GM12892 (cell line): ENCODE data around the gene CLP1.
"Not testable (repeated sequence)": the region's sequence is repeated elsewhere in the genome, so short reads cannot be mapped to it uniquely, and the experiment has no call there.

ENCODE experiments used
- DNase-seq: peaks from one replicate; pipeline ENCODE4 v3.0.0; 2011; ENCODE audit not compliant: insufficient read length
- FAIRE-seq: peaks from 2 replicates; lab custom pipeline; 2011; peaks lifted over from hg19 to GRCh38; lab: Jason Lieb, UNC
- POLR2A ChIP-seq: IDR thresholded peaks from 2 replicates; pipeline ENCODE4 v1.6.1; 2011; ENCODE audit warnings: low read depth, low read length, control low read depth
- POLR2AphosphoS5 ChIP-seq: IDR thresholded peaks from 2 replicates; pipeline ENCODE4 v1.6.1; 2011; ENCODE audit warnings: low read depth, low read length, control low read depth
- TAF1 ChIP-seq: IDR thresholded peaks from 2 replicates; pipeline ENCODE4 v1.6.1; 2011; ENCODE audit warnings: low read depth, mild to moderate bottlenecking, control low read depth, low read length, borderline replicate concordance

Gene CLP1

DNA sequence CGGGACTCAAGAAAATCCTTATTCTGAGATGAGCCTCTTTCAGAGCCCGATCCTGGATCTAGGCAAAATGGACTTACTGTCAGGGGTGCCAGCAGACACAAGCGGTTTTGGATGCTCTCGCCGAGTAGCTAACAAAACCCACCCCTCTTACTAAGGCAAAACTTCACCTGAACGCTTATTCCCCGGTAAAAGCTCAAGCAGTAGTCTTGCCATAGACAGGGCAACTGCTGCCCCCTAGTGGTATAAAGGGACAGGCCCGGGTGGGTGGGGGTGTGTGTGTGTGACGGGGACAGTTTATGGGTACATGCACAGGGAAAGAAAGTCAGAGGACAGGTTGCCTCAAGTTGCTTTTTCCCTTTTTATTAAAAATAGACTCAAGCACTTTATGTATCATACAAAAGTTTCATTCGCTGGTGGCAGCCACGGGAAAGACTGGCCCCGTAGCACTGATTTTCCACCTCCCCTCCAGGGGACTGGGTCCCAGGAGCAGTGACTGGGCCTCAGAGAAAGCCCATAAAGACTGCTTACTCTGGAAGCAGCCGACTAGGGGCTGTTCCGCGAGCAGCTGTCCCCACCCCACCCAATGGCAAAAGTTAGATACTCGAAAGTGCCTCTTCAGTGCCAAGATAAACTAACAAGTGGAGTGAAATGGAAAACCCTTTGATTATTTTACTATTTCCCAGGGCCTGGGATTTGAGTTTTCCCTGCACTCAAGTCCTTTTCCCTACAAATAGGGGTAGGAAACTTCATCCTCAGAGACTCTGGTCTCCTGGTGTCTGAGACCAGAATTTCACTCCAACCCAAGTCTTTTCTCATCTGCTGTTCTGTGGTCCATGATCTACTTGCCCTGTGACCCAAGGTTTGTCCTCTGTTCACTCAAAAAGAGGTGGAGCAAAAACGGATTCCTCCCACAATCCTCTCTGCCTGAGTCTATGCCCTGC lies 12.5 kb upstream of the CLP1 start:
- TF ChIP-seq TAF1 (no peak), POLR2AphosphoS5 (no peak), POLR2A (no peak)
- FAIRE-seq (peak; percentile 93), DNase-seq (peak; percentile 76)

DNA sequence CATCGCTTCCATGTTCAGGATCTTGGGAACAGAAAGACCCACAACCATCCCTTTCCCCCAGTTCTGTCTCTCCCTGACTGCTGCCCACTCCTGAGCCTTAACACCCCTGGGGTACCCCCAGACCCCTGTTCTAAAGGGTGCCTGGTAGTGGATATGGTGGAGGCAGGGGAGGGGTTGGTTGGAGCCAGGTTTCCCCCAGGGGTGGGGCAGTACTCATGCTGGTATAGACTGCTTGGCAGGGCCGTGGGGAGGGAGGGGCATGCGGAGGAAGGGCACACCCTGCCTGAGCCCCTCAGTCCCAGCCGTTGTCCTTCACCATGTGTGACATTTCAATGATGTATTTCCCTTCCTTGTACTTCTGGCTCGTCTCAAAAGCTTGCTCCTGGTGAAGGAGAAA lies 11.9 kb upstream of the CLP1 start:
- DNase-seq = no peak
- TF ChIP-seq POLR2A (peak; percentile 55; the same call in 1 of the 2 replicates), TAF1 (no peak), POLR2AphosphoS5 (peak; percentile 31; the same call in 1 of the 2 replicates)
- no peak for FAIRE-seq

DNA sequence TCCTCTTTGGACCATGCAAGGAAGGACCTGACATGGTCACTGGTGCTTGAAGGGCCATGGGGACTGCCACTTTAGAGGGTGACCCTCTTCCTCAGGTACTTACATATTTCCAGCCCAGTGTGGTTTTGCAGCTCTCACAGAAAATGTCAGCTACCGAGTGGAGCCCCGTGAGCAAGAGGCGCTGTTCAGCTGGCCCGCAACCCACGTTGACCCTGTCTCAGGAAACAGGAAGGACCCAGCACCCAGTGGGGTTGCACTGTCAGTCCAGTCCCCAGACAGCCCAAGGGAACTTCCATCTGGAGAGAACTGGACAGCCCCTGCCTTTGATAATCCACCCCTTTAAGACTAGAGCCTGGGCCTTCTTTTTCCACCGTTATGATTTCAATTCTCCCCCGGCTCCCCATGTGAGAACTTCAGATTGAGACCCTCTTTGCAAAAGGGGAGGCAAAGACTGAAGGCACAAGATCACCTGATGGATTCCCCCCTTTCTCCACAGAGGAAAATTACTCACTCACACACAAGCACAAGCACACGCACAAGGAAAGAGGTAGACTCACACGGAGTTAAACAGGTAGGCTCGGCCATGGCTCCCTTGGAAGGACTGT lies 11.3 kb upstream of the CLP1 start:
- FAIRE-seq = peak; percentile 14

DNA sequence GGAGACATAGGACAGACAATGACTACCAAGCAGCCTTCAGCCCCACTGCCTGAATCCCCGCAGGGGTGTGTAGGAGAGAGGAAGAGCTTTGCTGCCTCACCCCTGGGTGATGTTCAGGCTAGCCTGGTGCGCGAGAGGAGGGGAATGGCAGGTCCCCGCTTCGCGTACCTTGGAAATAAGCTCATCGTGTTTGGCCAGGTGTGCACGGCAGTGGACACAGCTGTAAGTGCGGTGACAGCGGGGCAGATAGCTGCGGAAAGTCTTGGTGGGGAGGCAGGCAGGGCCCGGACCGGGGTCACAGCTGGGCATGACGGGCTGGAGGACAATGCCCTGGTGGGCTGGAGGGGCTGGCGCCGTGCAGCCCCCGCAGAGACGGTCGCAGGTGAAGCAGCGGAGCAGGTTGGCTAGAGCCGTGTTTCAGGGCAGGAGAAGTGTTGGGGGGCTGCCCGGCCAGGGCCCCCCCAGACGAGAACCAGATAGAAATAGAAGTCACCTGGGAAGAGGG lies 10.7 kb upstream of the CLP1 start:
- TF ChIP-seq POLR2A (no peak), POLR2AphosphoS5 (no peak), TAF1 (no peak)
- DNase-seq (no peak), FAIRE-seq (no peak)

More for the DNA sequence above, 11.3 kb upstream of the CLP1 start:
- TF ChIP-seq POLR2A = peak; percentile 2; the same call in 1 of the 2 replicates
- TF ChIP-seq TAF1 = no peak
- no peak for DNase-seq

DNA sequence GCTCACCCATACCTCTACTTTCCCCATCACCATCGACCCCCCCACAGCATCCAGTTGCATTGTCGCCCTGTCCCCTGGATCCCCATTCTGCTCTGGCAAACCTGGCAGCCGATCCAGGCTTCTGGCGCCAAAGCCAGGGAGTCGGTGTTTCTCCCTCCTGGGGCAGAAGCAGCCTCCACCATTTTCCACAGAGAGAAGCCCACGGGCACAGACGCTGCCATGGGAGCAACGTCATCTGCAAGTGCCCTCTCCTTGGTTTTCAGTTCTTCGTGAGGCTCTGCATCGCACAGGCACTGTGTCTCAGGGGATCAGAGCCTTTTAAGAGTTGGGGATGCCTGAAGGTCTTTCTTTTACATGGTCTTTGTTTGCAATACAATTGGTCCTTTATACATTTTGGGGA lies 10.2 kb upstream of the CLP1 start:
- FAIRE-seq (no peak), DNase-seq (no peak)
- no peak for TF ChIP-seq TAF1
- no peak for TF ChIP-seq POLR2A
- no peak for TF ChIP-seq POLR2AphosphoS5

DNA sequence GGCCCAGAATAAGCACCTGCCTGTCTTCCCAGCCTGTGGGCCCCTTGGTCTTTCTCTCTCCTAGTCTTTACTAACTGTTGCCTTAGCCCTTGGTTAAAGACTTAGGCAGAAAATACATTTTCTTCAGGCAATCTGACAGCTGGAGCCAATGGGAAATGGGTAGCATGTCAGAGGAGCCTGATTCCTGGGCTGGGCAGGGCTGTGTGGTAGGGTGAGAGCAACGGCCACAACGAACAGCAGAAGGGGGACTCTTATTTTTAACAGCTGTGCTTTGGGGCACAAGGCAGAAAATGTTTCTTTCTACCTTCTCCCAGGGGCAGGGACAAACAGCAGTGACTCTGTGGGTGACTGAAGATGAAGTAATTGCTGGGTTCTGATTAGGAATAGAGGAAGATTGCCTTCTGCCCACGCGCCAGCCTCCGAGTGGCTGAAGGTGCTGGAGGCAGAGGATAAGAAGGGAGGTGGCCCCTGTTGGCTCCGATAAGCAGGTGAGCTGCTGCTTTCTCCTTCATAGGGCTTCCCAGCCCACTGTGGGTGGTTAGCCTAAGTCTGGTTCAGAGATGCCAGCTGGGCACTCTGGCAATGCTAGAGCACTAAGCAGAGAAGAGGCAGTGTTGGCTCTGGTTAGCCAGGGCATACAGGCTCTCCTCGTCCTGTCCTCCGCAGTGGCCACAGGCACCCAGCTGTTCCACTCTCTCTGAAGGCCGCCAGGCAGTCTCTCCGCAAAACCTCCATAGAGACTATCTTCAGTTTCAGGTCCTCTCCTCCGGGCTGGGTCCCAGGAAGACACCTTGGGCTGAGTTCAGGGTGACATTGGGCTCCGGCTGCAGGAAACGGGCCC lies 9.4 kb upstream of the CLP1 start:
- no peak for TF ChIP-seq POLR2AphosphoS5
- no peak for TF ChIP-seq TAF1
- TF ChIP-seq POLR2A = no peak
- DNase-seq = no peak
- FAIRE-seq = peak; percentile 62

DNA sequence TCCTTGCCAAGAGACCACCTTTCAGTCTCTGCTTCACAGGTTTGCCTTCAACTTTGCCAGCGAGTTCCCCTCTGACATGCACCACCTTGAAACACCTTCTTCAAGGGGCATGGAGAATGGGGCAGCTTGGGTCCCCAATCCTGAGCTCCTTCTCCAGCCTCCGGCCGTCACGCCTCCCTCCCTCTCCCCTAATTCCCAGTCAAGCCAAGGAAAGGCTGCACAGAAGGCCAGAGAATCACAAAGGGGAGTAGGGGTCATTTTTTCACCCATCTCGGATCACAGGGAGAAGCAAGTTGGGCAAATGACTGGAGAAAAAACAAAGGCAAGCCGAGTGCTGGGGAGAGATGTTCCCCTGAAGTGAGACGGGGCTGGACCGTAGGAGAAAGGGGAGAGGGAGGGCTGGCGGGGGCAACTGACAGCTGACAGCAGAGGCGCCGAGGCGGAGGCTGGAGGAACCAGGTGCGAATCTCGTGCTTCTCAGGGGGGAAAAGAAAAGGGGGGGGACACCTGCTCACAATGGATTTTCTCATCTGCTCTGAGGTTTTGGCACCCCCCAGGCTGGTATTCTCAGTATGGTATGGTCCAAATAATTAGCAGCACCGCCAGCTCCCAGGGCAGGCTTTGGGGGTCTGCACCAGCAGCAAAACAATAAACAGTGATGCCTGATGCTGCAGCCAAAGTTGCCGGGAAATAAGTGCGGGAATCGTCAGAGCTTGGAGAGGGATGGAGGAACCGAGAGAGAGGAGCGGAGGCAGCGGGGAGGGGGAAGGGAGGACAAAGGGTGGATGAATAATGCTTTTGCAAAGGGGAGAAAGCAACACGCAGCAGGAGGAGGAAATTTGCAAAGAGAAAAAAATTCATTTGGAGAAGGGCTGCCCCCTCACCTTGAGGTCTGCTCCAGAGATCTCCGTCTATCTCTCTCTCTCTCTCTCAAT lies 8.5 kb upstream of the CLP1 start:
- no peak for DNase-seq
- no peak for FAIRE-seq
- TF ChIP-seq TAF1 = no peak
- TF ChIP-seq POLR2A = no peak
- no peak for TF ChIP-seq POLR2AphosphoS5

DNA sequence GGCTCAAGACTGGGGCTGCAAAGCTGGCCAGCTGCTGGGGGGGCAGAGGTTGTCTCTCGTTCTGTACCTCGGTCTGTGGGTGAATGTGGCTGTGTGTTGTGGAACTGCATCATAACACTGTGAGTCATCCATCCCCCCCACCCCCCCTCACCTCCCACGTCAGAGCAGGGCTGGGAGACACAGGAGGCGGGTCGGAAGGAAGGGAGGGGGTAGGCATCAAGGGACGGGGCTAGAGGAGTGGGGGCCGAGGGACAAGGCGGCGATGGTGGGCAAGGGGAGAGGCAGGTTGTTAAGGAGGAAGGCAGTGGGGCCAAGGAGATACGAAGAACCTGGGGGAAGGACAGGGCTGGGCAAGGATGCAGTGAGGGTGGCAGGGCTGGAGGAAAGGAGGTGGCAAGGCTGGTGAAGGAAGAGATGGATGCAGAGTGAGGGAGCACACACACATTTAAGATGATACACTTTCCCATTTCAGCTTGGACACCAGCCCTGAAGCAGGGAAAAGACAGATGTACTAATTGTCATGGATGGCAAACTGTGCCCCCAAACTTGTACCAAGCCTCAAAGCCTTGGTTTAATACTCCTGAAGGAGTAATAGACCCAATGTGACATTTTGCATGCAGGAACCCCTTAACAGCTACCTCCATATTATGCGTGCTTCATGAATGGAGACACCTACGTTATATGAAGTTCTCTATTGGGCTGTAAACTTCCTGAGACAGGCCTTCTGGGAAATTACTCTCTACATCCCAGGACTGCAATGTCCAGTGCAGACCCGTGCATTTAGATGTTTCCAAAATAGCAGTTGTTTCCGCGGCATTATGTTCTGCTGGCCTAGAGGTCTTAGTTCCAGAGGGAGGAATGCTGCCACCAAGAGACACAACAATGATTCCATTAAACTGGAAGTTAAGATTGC lies 7.5 kb upstream of the CLP1 start, which contains the start of gene YPEL4:
Gene YPEL4, minus strand, starts transcription at position 87 of the 913 bp plus-strand sequence. CDS start 2,805 bp downstream, outside the sequence.
- FAIRE-seq = peak; percentile 58
- TF ChIP-seq POLR2AphosphoS5 = no peak
- no peak for TF ChIP-seq TAF1
- no peak for TF ChIP-seq POLR2A
- DNase-seq = no peak

DNA sequence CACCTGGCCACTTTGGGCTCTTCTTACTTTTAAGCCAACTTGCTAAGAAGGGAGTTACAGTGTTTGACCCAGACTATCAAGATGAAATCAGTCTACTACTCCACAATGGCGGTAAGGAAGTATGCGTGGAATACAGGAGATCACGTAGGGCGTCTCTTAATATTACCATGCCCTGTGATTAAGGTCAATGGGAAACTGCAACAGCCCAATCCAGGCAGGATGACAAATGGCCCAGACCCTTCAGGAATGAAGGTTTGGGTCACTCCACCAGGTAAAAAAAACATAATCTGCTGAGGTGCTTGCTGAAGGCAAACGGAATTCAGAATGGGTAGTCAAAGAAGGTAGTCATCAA lies 6.8 kb upstream of the CLP1 start:
- no peak for TF ChIP-seq POLR2AphosphoS5
- TF ChIP-seq TAF1 = no peak
- TF ChIP-seq POLR2A = no peak
- DNase-seq (no peak), FAIRE-seq (no peak)

DNA sequence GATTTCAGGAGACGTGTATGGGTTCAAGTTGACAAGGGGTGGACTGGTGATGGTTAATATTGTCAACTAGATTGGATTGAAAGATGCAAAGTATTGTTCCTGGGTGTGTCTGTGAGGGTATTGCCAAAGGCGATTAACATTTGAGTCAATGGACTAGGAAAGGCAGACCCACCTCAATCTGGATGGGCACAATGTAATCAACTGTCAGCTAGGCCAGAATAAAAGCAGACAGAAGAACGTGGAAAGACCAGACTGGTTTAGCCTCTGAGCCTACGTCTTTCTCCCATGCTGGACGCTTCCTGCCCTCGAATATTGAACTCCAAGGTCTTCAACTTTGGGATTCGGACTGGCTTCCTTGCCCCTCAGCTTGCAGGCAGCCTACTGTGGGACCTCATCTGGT lies 6.2 kb upstream of the CLP1 start:
- FAIRE-seq (no peak), DNase-seq (no peak)
- TF ChIP-seq POLR2AphosphoS5 = no peak
- no peak for TF ChIP-seq TAF1
- TF ChIP-seq POLR2A = no peak

DNA sequence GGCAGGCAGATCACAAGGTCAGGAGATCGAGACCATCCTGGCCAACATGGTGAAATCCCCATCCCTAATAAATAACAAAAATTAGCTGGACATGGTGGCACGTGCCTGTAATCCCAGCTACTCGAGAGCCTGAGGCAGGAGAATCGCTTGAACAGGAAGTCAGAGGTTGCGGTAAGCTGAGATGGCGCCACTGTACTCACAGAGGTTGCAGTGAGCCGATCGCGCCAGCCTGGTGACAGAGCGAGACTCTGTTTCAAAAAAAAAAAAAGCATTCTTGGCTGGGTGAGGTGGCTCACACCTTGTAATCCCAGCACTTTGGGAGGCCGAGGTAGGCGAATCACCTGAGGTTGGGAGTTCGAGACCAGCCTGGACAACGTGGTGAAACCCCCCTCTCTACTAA lies 5.3 kb upstream of the CLP1 start:
- not testable (repeated sequence) for DNase-seq, FAIRE-seq
